BJ (cell line): Measurements from ENCODE around the gene SPRYD3. TPM values are rescaled to one million over a fixed set of nuclear protein-coding genes. Genes with fewer than 3 reads are reported as not detected.
A peak's percentile ranks its signal among the peaks of the same experiment; 100 is the strongest.

ENCODE experiments used
- CTCF ChIA-PET: fragments of 350-600 bp; formaldehyde crosslinking; extraction: SDS; loops from one replicate; lab custom pipeline; 2021; ENCODE audit warnings: antibody characterized with exemption, inconsistent platforms; lab: Yijun Ruan, JAX
- POLR2A ChIA-PET: fragments of 300-600 bp; sonication (Branson Sonifier 250); formaldehyde crosslinking; extraction: SDS; loops from one replicate; lab custom pipeline; 2021; ENCODE audit warnings: antibody characterized with exemption; lab: Charles Lee
- DNase-seq: peaks from one replicate; pipeline ENCODE4 v3.0.0-alpha.2; 2011; ENCODE audit warnings: low read depth
- H3K27me3 ChIP-seq: 2 replicates; pipeline ENCODE4 v1.6.0; 2011; ENCODE audit warnings: low read length; ENCODE audit not compliant: control insufficient read depth, insufficient read depth
- H3K36me3 ChIP-seq: 2 replicates; pipeline ENCODE4 v1.5.1; 2011; ENCODE audit warnings: low read length; ENCODE audit not compliant: control insufficient read depth, insufficient read depth
- H3K4me3 ChIP-seq: 2 replicates; pipeline ENCODE4 v1.5.1; 2011; ENCODE audit warnings: low read depth, mild to moderate bottlenecking, control low read depth, low read length
- polyA plus RNA-seq: library from polyadenylated mRNA; depleted of rRNA; stranded (reverse); fragments of >200 nt; gene quantifications from 2 replicates; pipeline ENCODE4 v1.2.3, GENCODE V29; 2011
- TF ChIP-seq, protein P1 (sequence below): IDR thresholded peaks from 2 replicates; pipeline ENCODE4 v1.5.1; 2011; ENCODE audit warnings: low read depth, mild to moderate bottlenecking, control low read depth, inconsistent platforms, low read length, moderate library complexity; ENCODE audit not compliant: insufficient read depth

SPRYD3 gene
- polyA plus RNA-seq, 1 experiment: 48.0 TPM

DNA sequence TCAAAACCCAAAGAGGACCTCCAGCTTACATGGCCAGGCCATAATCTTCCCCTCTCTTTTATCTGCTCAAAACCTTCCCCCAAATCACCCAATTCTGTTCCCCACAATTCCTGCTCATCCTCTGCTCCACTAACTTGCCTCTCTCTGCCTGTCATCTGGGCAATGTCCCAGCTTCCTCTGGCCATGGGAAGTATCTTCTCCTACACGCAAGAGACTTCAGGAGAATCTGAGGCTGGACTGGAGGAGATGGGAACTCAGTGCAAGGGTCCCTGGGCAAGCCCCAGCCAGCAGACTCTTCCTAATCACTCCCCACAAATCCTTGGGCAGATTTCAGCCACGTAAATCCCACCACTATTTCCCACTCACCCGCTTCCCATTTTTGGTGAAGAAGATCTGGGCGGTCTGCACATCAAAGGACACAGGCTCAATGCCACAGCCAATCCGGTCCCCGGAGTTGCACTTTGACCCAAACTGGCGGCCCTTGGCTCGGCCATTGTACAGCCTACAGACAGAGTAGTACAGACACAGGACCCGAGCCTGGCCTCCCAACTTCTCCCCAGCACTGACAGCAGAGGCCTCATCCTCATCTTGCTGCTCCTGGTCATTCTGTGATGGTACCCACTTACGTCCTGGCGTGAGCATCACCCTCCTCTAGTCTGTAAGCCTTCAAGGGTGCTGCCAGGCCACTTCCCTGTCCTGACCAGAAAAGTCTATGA is 4.7 kb downstream of the SPRYD3 start:
- H3K4me3 ChIP-seq: no peak overlapping the region
- ChIA-PET CTCF (interaction anchor here (2.5 to 17.3 kb wide), 3 partner anchors 11 to 24 kb away, joined by 10 to 416 read pairs (median 285); partner anchors contain the start of genes IGFBP6, SOAT2 and TNS2), POLR2A (no interaction called here)
- H3K27me3 ChIP-seq: no peaks in the 10 kb centered on the region
- DNase-seq: no peak
- H3K36me3 ChIP-seq: peaks cover 20% of the 10 kb centered on the region
- TF ChIP-seq, protein P1, sequence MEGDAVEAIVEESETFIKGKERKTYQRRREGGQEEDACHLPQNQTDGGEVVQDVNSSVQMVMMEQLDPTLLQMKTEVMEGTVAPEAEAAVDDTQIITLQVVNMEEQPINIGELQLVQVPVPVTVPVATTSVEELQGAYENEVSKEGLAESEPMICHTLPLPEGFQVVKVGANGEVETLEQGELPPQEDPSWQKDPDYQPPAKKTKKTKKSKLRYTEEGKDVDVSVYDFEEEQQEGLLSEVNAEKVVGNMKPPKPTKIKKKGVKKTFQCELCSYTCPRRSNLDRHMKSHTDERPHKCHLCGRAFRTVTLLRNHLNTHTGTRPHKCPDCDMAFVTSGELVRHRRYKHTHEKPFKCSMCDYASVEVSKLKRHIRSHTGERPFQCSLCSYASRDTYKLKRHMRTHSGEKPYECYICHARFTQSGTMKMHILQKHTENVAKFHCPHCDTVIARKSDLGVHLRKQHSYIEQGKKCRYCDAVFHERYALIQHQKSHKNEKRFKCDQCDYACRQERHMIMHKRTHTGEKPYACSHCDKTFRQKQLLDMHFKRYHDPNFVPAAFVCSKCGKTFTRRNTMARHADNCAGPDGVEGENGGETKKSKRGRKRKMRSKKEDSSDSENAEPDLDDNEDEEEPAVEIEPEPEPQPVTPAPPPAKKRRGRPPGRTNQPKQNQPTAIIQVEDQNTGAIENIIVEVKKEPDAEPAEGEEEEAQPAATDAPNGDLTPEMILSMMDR: no peak

DNA sequence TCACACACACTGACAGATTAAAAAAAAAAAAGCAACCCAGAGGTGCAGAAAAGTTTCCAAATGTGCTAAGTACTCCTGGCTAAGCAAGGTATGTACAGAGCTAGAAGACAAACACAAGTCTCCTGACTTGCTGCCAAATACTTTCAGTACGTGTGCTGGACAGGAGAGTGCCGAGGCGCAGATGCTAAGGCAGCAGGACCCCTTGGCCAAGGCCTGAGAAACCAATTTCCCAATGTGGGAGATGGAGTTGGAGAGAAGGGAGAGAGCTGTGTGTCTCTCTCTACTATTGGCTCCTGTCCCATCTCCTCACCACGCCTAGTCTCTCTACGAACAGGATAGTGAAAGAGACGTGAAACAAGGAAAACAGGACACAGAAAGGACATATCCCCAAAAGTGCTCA is 5.3 kb downstream of the SPRYD3 start:
- TF ChIP-seq, protein P1: no peak
- CTCF ChIA-PET: interaction anchor here (2.5 to 17.3 kb wide), 3 partner anchors 11 to 24 kb away, joined by 10 to 416 read pairs (median 285); partner anchors contain the start of genes IGFBP6, SOAT2 and TNS2
- no peak for DNase-seq
- POLR2A ChIA-PET: no interaction called here
- H3K4me3 ChIP-seq: no peak overlapping the region
- no peaks in the 10 kb centered on the region for H3K27me3 ChIP-seq
- H3K36me3 ChIP-seq: peaks cover 20% of the 10 kb centered on the region

DNA sequence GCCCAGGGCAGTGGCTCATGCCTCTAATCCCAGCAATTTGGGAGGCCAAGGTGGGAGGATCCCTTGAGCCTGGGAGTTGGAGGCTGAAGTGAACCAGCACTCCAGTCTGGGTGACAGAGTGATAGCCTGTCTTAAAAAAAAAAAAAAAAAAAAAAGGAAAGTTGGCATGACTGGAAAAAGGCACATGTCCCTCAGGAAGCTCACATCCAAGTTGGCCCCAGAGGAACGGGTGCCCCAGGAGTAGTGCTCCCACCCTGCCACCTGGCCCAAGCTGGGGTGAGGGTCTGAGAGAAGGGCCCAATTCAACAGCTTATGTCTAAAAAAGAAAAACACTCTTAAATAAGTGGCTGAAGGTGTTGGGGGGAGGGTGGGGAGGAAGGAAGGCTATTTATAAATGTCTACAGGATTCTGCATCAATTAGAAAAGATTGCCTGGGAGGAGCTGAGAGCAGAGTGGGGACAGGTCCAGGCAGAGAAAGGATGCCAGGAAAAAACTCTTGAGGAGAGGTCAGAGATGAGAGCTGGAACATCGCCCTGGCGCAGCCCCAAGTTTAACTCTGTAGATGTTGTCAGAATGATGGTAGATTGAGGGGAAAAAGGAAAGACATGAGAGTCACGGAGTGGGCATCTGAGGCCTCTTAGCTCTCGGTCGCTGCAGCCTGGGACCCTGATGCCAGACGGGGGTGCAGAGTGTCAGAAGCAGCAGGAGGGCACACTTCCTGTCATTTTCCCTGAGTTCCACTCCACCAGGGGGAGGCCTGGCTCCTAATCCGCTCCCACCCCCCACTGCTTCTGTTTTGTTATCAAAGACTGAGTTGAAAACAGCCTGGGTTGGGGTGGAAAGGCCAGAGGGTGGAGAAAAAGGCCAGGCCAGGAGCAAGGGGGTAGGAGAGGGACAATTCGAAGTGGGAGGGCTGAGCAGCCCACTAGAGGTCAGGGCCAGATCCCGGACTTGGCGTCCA is 7.3 kb downstream of the SPRYD3 start:
- ChIA-PET CTCF (interaction anchor here (0.6 to 17.3 kb wide), 8 partner anchors 9 to 197 kb away, joined by 3 to 416 read pairs (median 4); partner anchors contain the start of genes IGFBP6, SOAT2 and TNS2), POLR2A (interaction anchor here (0.6 kb wide), 1 partner anchor 25 kb away, joined by 3 read pairs; no protein-coding TSS in a partner anchor)
- H3K4me3 ChIP-seq: no peak overlapping the region
- H3K27me3 ChIP-seq: no peaks in the 10 kb centered on the region
- TF ChIP-seq, protein P1: peak; percentile 37
- H3K36me3 ChIP-seq: peaks cover 20% of the 10 kb centered on the region
- DNase-seq: no peak

- ChIA-PET POLR2A (no interaction called here), CTCF (interaction anchor here (0.6 to 17.3 kb wide), 7 partner anchors 8 to 198 kb away, joined by 3 to 416 read pairs (median 3); partner anchors contain the start of genes IGFBP6, SOAT2, SPRYD3 and TNS2)
- Histone ChIP-seq H3K27me3 (no peaks in the 10 kb centered on the region), H3K4me3 (no peak overlapping the region), H3K36me3 (peaks cover 22% of the 10 kb centered on the region)
- DNase-seq: no peak
- TF ChIP-seq, protein P1: no peak
These were observed 8.2 kb downstream of the SPRYD3 start for GRCh38 chr12:53070877-53071492.
